HepG2 (cell line): Measurements from ENCODE around the gene TF.
"Not testable (repeated sequence)": the region's sequence is repeated elsewhere in the genome, so short reads cannot be mapped to it uniquely, and the experiment has no call there.

Source experiments
- ATM ChIP-seq: fragments of 450-650 bp; IDR thresholded peaks from 2 replicates; pipeline ENCODE4 v1.7.1; 2017; ENCODE audit warnings: mild to moderate bottlenecking, borderline replicate concordance
- PRMT3 ChIP-seq: sonication (generic); formaldehyde crosslinking; IDR thresholded peaks from 2 replicates; pipeline ENCODE4 v1.8.1; 2022; ENCODE audit warnings: low read depth, mild to moderate bottlenecking, moderate library complexity, missing genetic modification reagents, borderline replicate concordance
- SMC3 ChIP-seq: IDR thresholded peaks from 2 replicates; pipeline ENCODE4 v1.6.1; 2011; ENCODE audit warnings: low read length, improper control_type of control experiment
- ZFP82 ChIP-seq: sonication (generic); formaldehyde crosslinking; IDR thresholded peaks from 2 replicates; pipeline ENCODE4 v1.5.1; 2020; ENCODE audit warnings: mild to moderate bottlenecking, missing genetic modification reagents, borderline replicate concordance
- TF ChIP-seq, protein P1 (sequence below): sonication (generic); formaldehyde crosslinking; conservative IDR thresholded peaks from 2 replicates; pipeline ENCODE4 v1.4.0; 2020; ENCODE audit warnings: missing genetic modification reagents

GRCh38 chr3:133732231-133732630 lies 14.0 kb upstream of the TF start:
- TF ChIP-seq, protein P1, sequence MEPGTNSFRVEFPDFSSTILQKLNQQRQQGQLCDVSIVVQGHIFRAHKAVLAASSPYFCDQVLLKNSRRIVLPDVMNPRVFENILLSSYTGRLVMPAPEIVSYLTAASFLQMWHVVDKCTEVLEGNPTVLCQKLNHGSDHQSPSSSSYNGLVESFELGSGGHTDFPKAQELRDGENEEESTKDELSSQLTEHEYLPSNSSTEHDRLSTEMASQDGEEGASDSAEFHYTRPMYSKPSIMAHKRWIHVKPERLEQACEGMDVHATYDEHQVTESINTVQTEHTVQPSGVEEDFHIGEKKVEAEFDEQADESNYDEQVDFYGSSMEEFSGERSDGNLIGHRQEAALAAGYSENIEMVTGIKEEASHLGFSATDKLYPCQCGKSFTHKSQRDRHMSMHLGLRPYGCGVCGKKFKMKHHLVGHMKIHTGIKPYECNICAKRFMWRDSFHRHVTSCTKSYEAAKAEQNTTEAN: not testable (repeated sequence)
- not testable (repeated sequence) for TF ChIP-seq ZFP82; PRMT3 (CRISPR knock-in tag); SMC3; ATM
